ENCODE results near the gene N4BP3. TPM values are rescaled to one million over a fixed set of nuclear protein-coding genes. Genes with fewer than 3 reads are reported as not detected.

The N4BP3 gene
- total and polyA plus RNA-seq, 12 donors = 0.31 to 2.6 (median 0.89) TPM

- intact Hi-C loops (cut with DNase I) = no loop called here
- H3K36me3 ChIP-seq (replicated peaks in 1 of 2) = no peaks in the 10 kb centered on the region
- WGBS, 4 donors = 72 to 87% (median 77%) methylated on average over 25 to 38 of the region's 38 CpGs
- no peaks in the 10 kb centered on the region for H3K27me3 ChIP-seq
- TF ChIP-seq POLR2A (IDR thresholded peaks at IDR 0.05) (no peak), CTCF (IDR thresholded peaks at IDR 0.05) (no peak)
- no peak for DNase-seq
- H3K4me3 ChIP-seq = no peak overlapping the region
- peaks cover 0 to 5% of the 10 kb centered on the region in 2 donors for H3K4me1 ChIP-seq (replicated peaks in 1 of 2)
- no peak overlapping the region for H3K27ac ChIP-seq
- no peaks in the 10 kb centered on the region for H3K9me3 ChIP-seq (replicated peaks in 1 of 3)
Measured at GRCh38 chr5:178121391-178122276, 8.3 kb downstream of the N4BP3 start.

GRCh38 chr5:178122346-178122745 lies 9.0 kb downstream of the N4BP3 start:
- no peaks in the 10 kb centered on the region for H3K9me3 ChIP-seq (replicated peaks in 1 of 3)
- TF ChIP-seq POLR2A (IDR thresholded peaks at IDR 0.05) (no peak), CTCF (IDR thresholded peaks at IDR 0.05) (no peak)
- 68 to 89% (median 76%) methylated on average over 3 to 5 of the region's 5 CpGs for WGBS, 4 donors
- no peaks in the 10 kb centered on the region for H3K36me3 ChIP-seq (replicated peaks in 1 of 2)
- no peaks in the 10 kb centered on the region for H3K27me3 ChIP-seq
- no peak overlapping the region for H3K27ac ChIP-seq
- intact Hi-C loops (cut with DNase I) = no loop called here
- DNase-seq = no peak
- no peak overlapping the region for H3K4me3 ChIP-seq
- H3K4me1 ChIP-seq (replicated peaks in 1 of 2) = peaks cover 0 to 5% of the 10 kb centered on the region in 2 donors

- no peak overlapping the region for H3K4me3 ChIP-seq
- no peaks in the 10 kb centered on the region for H3K27me3 ChIP-seq
- TF ChIP-seq CTCF (IDR thresholded peaks at IDR 0.05) (no peak), POLR2A (IDR thresholded peaks at IDR 0.05) (no peak)
- intact Hi-C loops (cut with DNase I) = no loop called here
- no peak for DNase-seq
- H3K27ac ChIP-seq = no peak overlapping the region
- no peaks in the 10 kb centered on the region for H3K9me3 ChIP-seq (replicated peaks in 1 of 3)
- peaks cover 0 to 5% of the 10 kb centered on the region in 2 donors for H3K4me1 ChIP-seq (replicated peaks in 1 of 2)
- 88 to 96% (median 93%) methylated on average over 8 to 13 of the region's 13 CpGs for WGBS, 4 donors
- no peaks in the 10 kb centered on the region for H3K36me3 ChIP-seq (replicated peaks in 1 of 2)
Measured at GRCh38 chr5:178123094-178123965, 10.0 kb downstream of the N4BP3 start.
